Activated T-cell treated with anti-CD3 and anti-CD28 coated beads, Interleukin-2, amount 50 U/mL, for 24 hours (primary cell): Measurements from ENCODE around the gene PTGES3L.
"Not testable (repeated sequence)": the region's sequence is repeated elsewhere in the genome, so short reads cannot be mapped to it uniquely, and the experiment has no call there.

ENCODE experiments used
- DNase-seq: peaks from one replicate; pipeline ENCODE4 v3.0.0-alpha.2; 2020
- H3K27ac Mint-ChIP-seq: 2 replicates; pipeline ENCODE4 v1.8.0; 2020; ENCODE audit warnings: mild to moderate bottlenecking, mixed read lengths
- H3K27me3 Mint-ChIP-seq: 2 replicates; pipeline ENCODE4 v1.8.0; 2020; ENCODE audit warnings: mixed read lengths
- H3K36me3 Mint-ChIP-seq: 2 replicates; pipeline ENCODE4 v1.8.0; 2020; ENCODE audit warnings: low read depth, mixed read lengths
- H3K4me1 Mint-ChIP-seq: 2 replicates; pipeline ENCODE4 v1.8.0; 2020; ENCODE audit warnings: low read depth, mixed read lengths
- H3K4me3 Mint-ChIP-seq: 2 replicates; pipeline ENCODE4 v1.8.0; 2020; ENCODE audit warnings: mild to moderate bottlenecking, moderate library complexity, mixed read lengths
- H3K9me3 Mint-ChIP-seq: 2 replicates; pipeline ENCODE4 v1.8.0; 2020; ENCODE audit warnings: mixed read lengths

The PTGES3L gene

DNA sequence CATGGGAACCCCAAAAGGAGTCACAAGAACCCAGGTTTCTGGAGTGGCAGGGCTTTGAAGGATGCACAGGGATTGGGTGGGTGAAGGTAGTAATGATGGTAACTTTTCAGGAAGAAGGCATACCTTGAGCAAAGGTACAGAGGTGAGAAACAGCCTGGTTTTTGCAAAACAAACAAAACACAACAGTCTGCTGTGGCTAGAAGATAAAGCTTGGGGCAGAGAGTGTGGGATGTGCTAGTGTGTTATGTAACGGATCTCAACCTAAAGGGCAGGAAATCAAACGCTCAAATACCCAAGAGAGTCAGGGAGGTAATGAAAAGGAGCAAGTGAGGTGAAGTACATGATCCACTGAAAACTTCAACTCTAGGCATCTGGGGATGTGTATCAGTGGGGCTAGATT, 4.6 kb downstream of the PTGES3L start:
- H3K27me3 Mint-ChIP-seq: no peaks in the 10 kb centered on the region
- no peaks in the 10 kb centered on the region for H3K9me3 Mint-ChIP-seq

GRCh38 chr17:42973323-42973722, 6.6 kb downstream of the PTGES3L start:
- not testable (repeated sequence) for DNase-seq, H3K27me3 Mint-ChIP-seq, H3K36me3 Mint-ChIP-seq, H3K4me3 Mint-ChIP-seq, H3K4me1 Mint-ChIP-seq, H3K27ac Mint-ChIP-seq, H3K9me3 Mint-ChIP-seq

More for the DNA sequence above, 4.6 kb downstream of the PTGES3L start:
- Mint-ChIP-seq H3K36me3 (peaks cover 3% of the 10 kb centered on the region), H3K27ac (no peak overlapping the region), H3K4me1 (peaks cover 13% of the 10 kb centered on the region), H3K4me3 (no peak overlapping the region)
- DNase-seq: no peak

- H3K9me3 Mint-ChIP-seq: no peaks in the 10 kb centered on the region
- no peak overlapping the region for H3K27ac Mint-ChIP-seq
- no peak overlapping the region for H3K4me3 Mint-ChIP-seq
- H3K27me3 Mint-ChIP-seq: no peaks in the 10 kb centered on the region
- no peak for DNase-seq
- H3K4me1 Mint-ChIP-seq: no peaks in the 10 kb centered on the region
- no peaks in the 10 kb centered on the region for H3K36me3 Mint-ChIP-seq
These were observed 8.3 kb downstream of the PTGES3L start for GRCh38 chr17:42971589-42971988.

GRCh38 chr17:42969001-42969581, 10.8 kb downstream of the PTGES3L start:
- H3K9me3 Mint-ChIP-seq: no peaks in the 10 kb centered on the region
- no peak overlapping the region for H3K27ac Mint-ChIP-seq
- no peaks in the 10 kb centered on the region for H3K27me3 Mint-ChIP-seq
- H3K36me3 Mint-ChIP-seq: peaks cover 6% of the 10 kb centered on the region
- peaks cover 5% of the 10 kb centered on the region for H3K4me1 Mint-ChIP-seq
- H3K4me3 Mint-ChIP-seq: no peak overlapping the region
- no peak for DNase-seq

- Mint-ChIP-seq H3K4me1 (peaks cover 12% of the 10 kb centered on the region), H3K27ac (no peak overlapping the region), H3K36me3 (peaks cover 16% of the 10 kb centered on the region), H3K9me3 (no peaks in the 10 kb centered on the region), H3K4me3 (no peak overlapping the region), H3K27me3 (no peaks in the 10 kb centered on the region)
- no peak for DNase-seq
These were observed 12.0 kb downstream of the PTGES3L start for GRCh38 chr17:42967925-42968324.

GRCh38 chr17:42964161-42964932, 15.5 kb downstream of the PTGES3L start, which contains the start of gene AARSD1:
Gene AARSD1, minus strand, starts transcription at chr17:42964454. Its CDS starts 14 bp downstream, at chr17:42964440.
- peaks cover 50% of the 10 kb centered on the region for H3K36me3 Mint-ChIP-seq
- H3K4me1 Mint-ChIP-seq: peaks cover 27% of the 10 kb centered on the region
- DNase-seq: peak; percentile 89
- H3K4me3 Mint-ChIP-seq: peak within 1 kb of the TSS; percentile 98
- H3K9me3 Mint-ChIP-seq: no peaks in the 10 kb centered on the region
- H3K27ac Mint-ChIP-seq: peak within 1 kb of the TSS; percentile 98
- no peaks in the 10 kb centered on the region for H3K27me3 Mint-ChIP-seq

- Mint-ChIP-seq H3K27ac (peak overlapping the region; percentile 65), H3K27me3 (no peaks in the 10 kb centered on the region), H3K9me3 (no peaks in the 10 kb centered on the region), H3K36me3 (peaks cover 90% of the 10 kb centered on the region), H3K4me1 (peaks cover 2% of the 10 kb centered on the region), H3K4me3 (no peak overlapping the region)
- DNase-seq: no peak
These were observed 26.2 kb downstream of the PTGES3L start for GRCh38 chr17:42953669-42954068.

DNA sequence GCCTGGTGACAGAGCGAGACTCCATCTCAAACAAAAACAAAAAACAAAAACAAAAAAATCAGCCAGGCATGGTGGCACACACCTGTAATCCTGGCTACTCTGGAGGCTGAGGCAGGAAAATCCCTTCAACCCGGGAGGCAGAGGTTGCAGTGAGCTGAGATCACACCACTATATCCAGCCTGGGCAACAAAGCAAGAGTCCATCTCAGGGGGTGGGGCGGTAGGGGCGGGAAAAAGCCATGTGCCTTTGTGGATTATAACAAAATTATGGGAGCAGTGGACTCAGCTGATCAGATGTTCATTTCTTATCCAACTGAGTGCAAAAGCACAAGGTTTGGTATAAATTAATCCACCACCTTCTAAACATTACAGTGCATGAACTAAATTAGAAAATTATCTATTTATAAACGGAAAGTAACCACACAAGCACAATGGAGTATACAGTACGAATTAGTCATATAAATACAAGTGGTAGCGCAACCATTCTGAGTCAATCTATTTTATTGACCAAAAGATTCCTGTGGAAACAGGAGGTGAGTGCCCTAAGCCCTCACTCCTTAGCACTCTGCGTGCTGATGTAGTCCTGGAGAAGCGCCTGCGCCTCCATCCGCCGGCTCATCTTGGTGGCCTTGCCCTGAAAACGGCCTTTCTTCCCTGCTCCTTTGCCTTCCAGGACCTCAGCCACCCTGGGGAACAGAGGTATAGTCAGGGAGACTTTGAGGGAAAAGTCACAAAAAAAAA, 29.7 kb downstream of the PTGES3L start:
- Mint-ChIP-seq H3K27me3 (no peaks in the 10 kb centered on the region), H3K4me3 (no peak overlapping the region), H3K36me3 (peaks cover 78% of the 10 kb centered on the region)

DNA sequence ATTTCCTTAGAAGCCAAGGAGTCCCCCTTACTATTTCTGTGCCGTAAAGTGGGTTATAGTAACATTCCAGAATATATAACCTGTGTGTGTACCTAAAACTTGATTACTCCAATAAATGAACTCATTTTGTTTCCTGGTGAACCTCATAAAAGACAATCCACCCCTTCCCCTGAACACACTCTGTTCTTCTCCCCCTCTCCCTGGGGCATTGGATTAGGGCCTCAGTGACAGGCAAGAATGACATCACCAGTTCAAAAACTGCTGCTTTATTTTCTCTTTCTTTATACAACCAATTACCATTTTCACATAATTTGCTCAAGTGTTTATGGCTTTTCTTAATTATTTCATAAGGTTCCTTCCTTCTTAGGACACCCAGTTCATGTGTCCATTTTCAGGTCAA, 33.1 kb downstream of the PTGES3L start:
- Mint-ChIP-seq H3K4me3 (no peak overlapping the region), H3K4me1 (no peaks in the 10 kb centered on the region), H3K9me3 (no peaks in the 10 kb centered on the region), H3K27me3 (no peaks in the 10 kb centered on the region), H3K36me3 (peaks cover 46% of the 10 kb centered on the region), H3K27ac (no peak overlapping the region)
- DNase-seq: no peak

More for the DNA sequence above, 29.7 kb downstream of the PTGES3L start:
- no peak for DNase-seq
- Mint-ChIP-seq H3K9me3 (no peaks in the 10 kb centered on the region), H3K4me1 (no peaks in the 10 kb centered on the region), H3K27ac (peak overlapping the region; percentile 8)

- Mint-ChIP-seq H3K4me3 (no peak overlapping the region), H3K9me3 (no peaks in the 10 kb centered on the region), H3K36me3 (peaks cover 20% of the 10 kb centered on the region), H3K4me1 (no peaks in the 10 kb centered on the region), H3K27me3 (peaks cover 4% of the 10 kb centered on the region), H3K27ac (no peak overlapping the region)
- DNase-seq: no peak
These were observed 35.7 kb downstream of the PTGES3L start for GRCh38 chr17:42944211-42944610.

GRCh38 chr17:42937712-42938596, 41.9 kb downstream of the PTGES3L start:
- Mint-ChIP-seq H3K4me3 (no peak overlapping the region), H3K9me3 (no peaks in the 10 kb centered on the region), H3K27me3 (peaks cover 16% of the 10 kb centered on the region), H3K36me3 (no peaks in the 10 kb centered on the region), H3K4me1 (no peaks in the 10 kb centered on the region), H3K27ac (no peak overlapping the region)
- DNase-seq: peak; percentile 42

GRCh38 chr17:42929497-42929844, 50.4 kb downstream of the PTGES3L start:
- Mint-ChIP-seq H3K4me1 (peaks cover 18% of the 10 kb centered on the region), H3K36me3 (no peaks in the 10 kb centered on the region), H3K27ac (no peak overlapping the region), H3K9me3 (no peaks in the 10 kb centered on the region), H3K27me3 (peaks cover 10% of the 10 kb centered on the region), H3K4me3 (no peak overlapping the region)
- no peak for DNase-seq

- peak overlapping the region; percentile 86 for H3K27ac Mint-ChIP-seq
- peaks cover 18% of the 10 kb centered on the region for H3K4me1 Mint-ChIP-seq
- peaks cover 8% of the 10 kb centered on the region for H3K27me3 Mint-ChIP-seq
- peak; percentile 44 for DNase-seq
- H3K9me3 Mint-ChIP-seq: no peaks in the 10 kb centered on the region
- peak overlapping the region; percentile 9 for H3K4me3 Mint-ChIP-seq
- H3K36me3 Mint-ChIP-seq: no peaks in the 10 kb centered on the region
These were observed 51.0 kb downstream of the PTGES3L start for GRCh38 chr17:42928714-42929496.
